ENCODE data around the gene RASSF1. TPM values are rescaled to one million over a fixed set of nuclear protein-coding genes. Genes with fewer than 3 reads are reported as not detected.

The RASSF1 gene, protein sequence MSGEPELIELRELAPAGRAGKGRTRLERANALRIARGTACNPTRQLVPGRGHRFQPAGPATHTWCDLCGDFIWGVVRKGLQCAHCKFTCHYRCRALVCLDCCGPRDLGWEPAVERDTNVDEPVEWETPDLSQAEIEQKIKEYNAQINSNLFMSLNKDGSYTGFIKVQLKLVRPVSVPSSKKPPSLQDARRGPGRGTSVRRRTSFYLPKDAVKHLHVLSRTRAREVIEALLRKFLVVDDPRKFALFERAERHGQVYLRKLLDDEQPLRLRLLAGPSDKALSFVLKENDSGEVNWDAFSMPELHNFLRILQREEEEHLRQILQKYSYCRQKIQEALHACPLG
- total RNA-seq = 34.0 and 38.0 TPM in 2 replicates

- intact Hi-C loops (cut with micrococcal nuclease) = loop anchor here (1.0 kb wide), 1 partner anchor 10 kb away; the partner anchor contains the start of genes CYB561D2 and NPRL2
- H3K27me3 Mint-ChIP-seq = no peaks in the 10 kb centered on the region
- peak within 1 kb of the TSS; percentile 95 for H3K4me3 Mint-ChIP-seq
- ChIA-PET CTCF (interaction anchor here (0.9 to 1.8 kb wide), 2 partner anchors 10 to 19 kb away, joined by 3 to 6 read pairs; partner anchors contain the start of genes CYB561D2 and NPRL2), POLR2A (interaction anchor here (0.6 to 6.5 kb wide), 17 partner anchors 8 to 1885 kb away, joined by 3 to 195 read pairs (median 4); partner anchors contain the start of genes CYB561D2, GNAI2, HEMK1 and HYAL2)
- peak; percentile 61 for DNase-seq
- H3K9me3 Mint-ChIP-seq = no peaks in the 10 kb centered on the region
- peak within 1 kb of the TSS; percentile 98 for H3K27ac Mint-ChIP-seq
- peaks cover 9% of the 10 kb centered on the region for H3K36me3 Mint-ChIP-seq (ENCODE audit: low read depth)
- TF ChIP-seq, protein P1, sequence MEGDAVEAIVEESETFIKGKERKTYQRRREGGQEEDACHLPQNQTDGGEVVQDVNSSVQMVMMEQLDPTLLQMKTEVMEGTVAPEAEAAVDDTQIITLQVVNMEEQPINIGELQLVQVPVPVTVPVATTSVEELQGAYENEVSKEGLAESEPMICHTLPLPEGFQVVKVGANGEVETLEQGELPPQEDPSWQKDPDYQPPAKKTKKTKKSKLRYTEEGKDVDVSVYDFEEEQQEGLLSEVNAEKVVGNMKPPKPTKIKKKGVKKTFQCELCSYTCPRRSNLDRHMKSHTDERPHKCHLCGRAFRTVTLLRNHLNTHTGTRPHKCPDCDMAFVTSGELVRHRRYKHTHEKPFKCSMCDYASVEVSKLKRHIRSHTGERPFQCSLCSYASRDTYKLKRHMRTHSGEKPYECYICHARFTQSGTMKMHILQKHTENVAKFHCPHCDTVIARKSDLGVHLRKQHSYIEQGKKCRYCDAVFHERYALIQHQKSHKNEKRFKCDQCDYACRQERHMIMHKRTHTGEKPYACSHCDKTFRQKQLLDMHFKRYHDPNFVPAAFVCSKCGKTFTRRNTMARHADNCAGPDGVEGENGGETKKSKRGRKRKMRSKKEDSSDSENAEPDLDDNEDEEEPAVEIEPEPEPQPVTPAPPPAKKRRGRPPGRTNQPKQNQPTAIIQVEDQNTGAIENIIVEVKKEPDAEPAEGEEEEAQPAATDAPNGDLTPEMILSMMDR (IDR thresholded peaks at IDR 0.05) = no peak
- ATAC-seq (ENCODE audit: low read depth) = peak; percentile 10
- H3K4me1 Mint-ChIP-seq = peaks cover 55% of the 10 kb centered on the region
Measured at GRCh38 chr3:50340448-50341329, at the start of gene RASSF1. Gene RASSF1 (minus strand): TSS chr3:50340836. CDS start chr3:50340805, 31 bp downstream.

GRCh38 chr3:50389414-50389767 is 48.8 kb upstream of the RASSF1 start:
- CTCF ChIA-PET = no interaction called here

GRCh38 chr3:50388720-50389413 is 48.2 kb upstream of the RASSF1 start:
- H3K27ac Mint-ChIP-seq = no peak overlapping the region
- H3K4me3 Mint-ChIP-seq = no peak overlapping the region
- H3K9me3 Mint-ChIP-seq = no peaks in the 10 kb centered on the region
- ChIA-PET POLR2A (interaction anchor here (0.7 kb wide), 1 partner anchor 151 kb away, joined by 7 read pairs; no protein-coding TSS in a partner anchor), CTCF (no interaction called here)
- TF ChIP-seq, protein P1 (IDR thresholded peaks at IDR 0.05) = no peak
- no peak for ATAC-seq (ENCODE audit: low read depth)
- no peaks in the 10 kb centered on the region for H3K36me3 Mint-ChIP-seq (ENCODE audit: low read depth)
- H3K4me1 Mint-ChIP-seq = no peaks in the 10 kb centered on the region
- intact Hi-C loops (cut with micrococcal nuclease) = no loop called here
- no peak for DNase-seq
- H3K27me3 Mint-ChIP-seq = no peaks in the 10 kb centered on the region

More at GRCh38 chr3:50389414-50389767, 48.8 kb upstream of the RASSF1 start:
- intact Hi-C loops (cut with micrococcal nuclease) = no loop called here
- POLR2A ChIA-PET = interaction anchor here (0.7 kb wide), 1 partner anchor 150 kb away, joined by 7 read pairs; no protein-coding TSS in a partner anchor
- Mint-ChIP-seq H3K36me3 (ENCODE audit: low read depth) (no peaks in the 10 kb centered on the region), H3K27me3 (no peaks in the 10 kb centered on the region), H3K4me1 (no peaks in the 10 kb centered on the region), H3K9me3 (no peaks in the 10 kb centered on the region), H3K27ac (no peak overlapping the region), H3K4me3 (no peak overlapping the region)
- ATAC-seq (ENCODE audit: low read depth) = no peak
- DNase-seq = no peak
- TF ChIP-seq, protein P1 (IDR thresholded peaks at IDR 0.05) = no peak

- no peak for ATAC-seq (ENCODE audit: low read depth)
- no peaks in the 10 kb centered on the region for H3K36me3 Mint-ChIP-seq (ENCODE audit: low read depth)
- POLR2A ChIA-PET = no interaction called here
Measured at GRCh38 chr3:50388016-50388719, 47.5 kb upstream of the RASSF1 start.

More at GRCh38 chr3:50388016-50388719, 47.5 kb upstream of the RASSF1 start:
- CTCF ChIA-PET = no interaction called here
- DNase-seq = no peak
- TF ChIP-seq, protein P1 (IDR thresholded peaks at IDR 0.05) = no peak
- intact Hi-C loops (cut with micrococcal nuclease) = no loop called here
- no peaks in the 10 kb centered on the region for H3K27me3 Mint-ChIP-seq
- H3K4me3 Mint-ChIP-seq = no peak overlapping the region
- no peaks in the 10 kb centered on the region for H3K9me3 Mint-ChIP-seq
- no peaks in the 10 kb centered on the region for H3K4me1 Mint-ChIP-seq
- no peak overlapping the region for H3K27ac Mint-ChIP-seq
